Femur (tissue), 1 donor: ENCODE measurements around the gene TRIM33.
"Not testable (repeated sequence)": the region's sequence is repeated elsewhere in the genome, so short reads cannot be mapped to it uniquely, and the experiment has no call there.

Experiments
- DNase-seq: peaks from one replicate; pipeline ENCODE4 v3.0.0-alpha.2; 2017

The TRIM33 gene

GRCh38 chr1:114462341-114462740 is 48.7 kb downstream of the TRIM33 start:
- DNase-seq = no peak

- DNase-seq = no peak
These were observed 52.7 kb downstream of the TRIM33 start for GRCh38 chr1:114458237-114458777.

- DNase-seq = no peak
These were observed 53.2 kb downstream of the TRIM33 start for GRCh38 chr1:114457675-114458236.

- DNase-seq = no peak
These were observed 54.4 kb downstream of the TRIM33 start for GRCh38 chr1:114456586-114456985.

- DNase-seq = no peak
These were observed 55.8 kb downstream of the TRIM33 start for GRCh38 chr1:114455102-114455785.

- DNase-seq = no peak
These were observed 56.5 kb downstream of the TRIM33 start for GRCh38 chr1:114454539-114454938.

- DNase-seq = no peak
These were observed 57.6 kb downstream of the TRIM33 start for GRCh38 chr1:114453361-114453784.

- DNase-seq = no peak
These were observed 62.5 kb downstream of the TRIM33 start for GRCh38 chr1:114448370-114449036.

- no peak for DNase-seq
These were observed 64.8 kb downstream of the TRIM33 start for GRCh38 chr1:114446198-114446597.

- DNase-seq = not testable (repeated sequence)
These were observed 67.8 kb downstream of the TRIM33 start for GRCh38 chr1:114443226-114443625.

GRCh38 chr1:114441332-114441731 is 69.7 kb downstream of the TRIM33 start:
- DNase-seq = no peak

- DNase-seq = no peak
These were observed 71.6 kb downstream of the TRIM33 start for GRCh38 chr1:114439369-114439768.

- DNase-seq = no peak
These were observed 73.2 kb downstream of the TRIM33 start for GRCh38 chr1:114437812-114438211.

GRCh38 chr1:114436799-114437198 is 74.2 kb downstream of the TRIM33 start:
- no peak for DNase-seq

GRCh38 chr1:114435088-114435715 is 75.8 kb downstream of the TRIM33 start:
- no peak for DNase-seq

- DNase-seq = no peak
These were observed 80.0 kb downstream of the TRIM33 start for GRCh38 chr1:114431026-114431425.

- DNase-seq = no peak
These were observed 82.8 kb downstream of the TRIM33 start for GRCh38 chr1:114428083-114428754.

- no peak for DNase-seq
These were observed 83.4 kb downstream of the TRIM33 start for GRCh38 chr1:114427612-114428011.

GRCh38 chr1:114423455-114423854 is 87.5 kb downstream of the TRIM33 start:
- DNase-seq = no peak

GRCh38 chr1:114418948-114419347 is 92.1 kb downstream of the TRIM33 start:
- not testable (repeated sequence) for DNase-seq

GRCh38 chr1:114397601-114398000 is 113.4 kb downstream of the TRIM33 start:
- no peak for DNase-seq

- DNase-seq = no peak
These were observed 115.1 kb downstream of the TRIM33 start for GRCh38 chr1:114395863-114396262.

GRCh38 chr1:114390960-114391359 is 120.0 kb downstream of the TRIM33 start:
- no peak for DNase-seq
